Amniotic stem cell (primary cell): ENCODE data around the gene MED13.

Source experiments
- DNase-seq: peaks from one replicate; lab custom pipeline; 2025; lab: John Stamatoyannopoulos, UW

Gene MED13

GRCh38 chr17:62064791-62065563 lies at the start of gene MED13:
Gene MED13, minus strand, starts transcription at chr17:62065278. Its CDS starts 73 bp downstream, at chr17:62065205.
- no peak for DNase-seq

- DNase-seq = no peak
Observed at GRCh38 chr17:62112229-62112628, 47.2 kb upstream of the MED13 start.

GRCh38 chr17:62111562-62112171 lies 46.6 kb upstream of the MED13 start:
- no peak for DNase-seq

- no peak for DNase-seq
Observed at GRCh38 chr17:62110923-62111484, 45.9 kb upstream of the MED13 start.

GRCh38 chr17:62109924-62110323 lies 44.8 kb upstream of the MED13 start:
- no peak for DNase-seq

GRCh38 chr17:62109378-62109902 lies 44.4 kb upstream of the MED13 start:
- DNase-seq = peak; percentile 43

- DNase-seq = no peak
Observed at GRCh38 chr17:62105861-62106260, 40.8 kb upstream of the MED13 start.

GRCh38 chr17:62105357-62105756 lies 40.3 kb upstream of the MED13 start:
- no peak for DNase-seq

GRCh38 chr17:62101515-62101914 lies 36.4 kb upstream of the MED13 start:
- DNase-seq = no peak

- no peak for DNase-seq
Observed at GRCh38 chr17:62101090-62101489, 36.0 kb upstream of the MED13 start.

GRCh38 chr17:62100055-62100454 lies 35.0 kb upstream of the MED13 start:
- DNase-seq = no peak

- no peak for DNase-seq
Observed at GRCh38 chr17:62099532-62099931, 34.5 kb upstream of the MED13 start.

GRCh38 chr17:62098623-62099231 lies 33.6 kb upstream of the MED13 start:
- no peak for DNase-seq

GRCh38 chr17:62096401-62096670 lies 31.3 kb upstream of the MED13 start:
- DNase-seq = no peak

- DNase-seq = no peak
Observed at GRCh38 chr17:62094175-62094574, 29.1 kb upstream of the MED13 start.

- peak; percentile 51 for DNase-seq
Observed at GRCh38 chr17:62093188-62094155, 28.4 kb upstream of the MED13 start.

GRCh38 chr17:62092784-62093183 lies 27.7 kb upstream of the MED13 start:
- no peak for DNase-seq

- no peak for DNase-seq
Observed at GRCh38 chr17:62091804-62092203, 26.7 kb upstream of the MED13 start.

GRCh38 chr17:62090868-62091267 lies 25.8 kb upstream of the MED13 start:
- DNase-seq = no peak

- DNase-seq = no peak
Observed at GRCh38 chr17:62090021-62090824, 25.1 kb upstream of the MED13 start.

GRCh38 chr17:62089334-62089733 lies 24.3 kb upstream of the MED13 start:
- DNase-seq = no peak
